IPS-18a (cell line): ENCODE results near the gene RFTN1.

ENCODE experiments used
- H3K27ac ChIP-seq: one replicate; pipeline ENCODE4 v1.5.1; 2013; ENCODE audit warnings: low read length
- H3K27me3 ChIP-seq: one replicate; pipeline ENCODE4 v1.6.1; 2013; ENCODE audit warnings: mild to moderate bottlenecking, low read length; ENCODE audit not compliant: control insufficient read depth, insufficient read depth
- H3K36me3 ChIP-seq: one replicate; pipeline ENCODE4 v1.6.1; 2013; ENCODE audit warnings: low read depth, low read length; ENCODE audit not compliant: control insufficient read depth
- H3K4me1 ChIP-seq: one replicate; pipeline ENCODE4 v1.6.1; 2013; ENCODE audit warnings: low read depth, low read length; ENCODE audit not compliant: control insufficient read depth
- H3K4me3 ChIP-seq: one replicate; pipeline ENCODE4 v1.5.1; 2013; ENCODE audit warnings: low read length
- H3K9ac ChIP-seq: one replicate; pipeline ENCODE4 v1.6.1; 2013; ENCODE audit warnings: mild to moderate bottlenecking, low read length, moderate library complexity
- H3K9me3 ChIP-seq: one replicate; pipeline ENCODE4 v1.6.1; 2013; ENCODE audit warnings: low read depth, low read length; ENCODE audit not compliant: control insufficient read depth

The RFTN1 gene

DNA sequence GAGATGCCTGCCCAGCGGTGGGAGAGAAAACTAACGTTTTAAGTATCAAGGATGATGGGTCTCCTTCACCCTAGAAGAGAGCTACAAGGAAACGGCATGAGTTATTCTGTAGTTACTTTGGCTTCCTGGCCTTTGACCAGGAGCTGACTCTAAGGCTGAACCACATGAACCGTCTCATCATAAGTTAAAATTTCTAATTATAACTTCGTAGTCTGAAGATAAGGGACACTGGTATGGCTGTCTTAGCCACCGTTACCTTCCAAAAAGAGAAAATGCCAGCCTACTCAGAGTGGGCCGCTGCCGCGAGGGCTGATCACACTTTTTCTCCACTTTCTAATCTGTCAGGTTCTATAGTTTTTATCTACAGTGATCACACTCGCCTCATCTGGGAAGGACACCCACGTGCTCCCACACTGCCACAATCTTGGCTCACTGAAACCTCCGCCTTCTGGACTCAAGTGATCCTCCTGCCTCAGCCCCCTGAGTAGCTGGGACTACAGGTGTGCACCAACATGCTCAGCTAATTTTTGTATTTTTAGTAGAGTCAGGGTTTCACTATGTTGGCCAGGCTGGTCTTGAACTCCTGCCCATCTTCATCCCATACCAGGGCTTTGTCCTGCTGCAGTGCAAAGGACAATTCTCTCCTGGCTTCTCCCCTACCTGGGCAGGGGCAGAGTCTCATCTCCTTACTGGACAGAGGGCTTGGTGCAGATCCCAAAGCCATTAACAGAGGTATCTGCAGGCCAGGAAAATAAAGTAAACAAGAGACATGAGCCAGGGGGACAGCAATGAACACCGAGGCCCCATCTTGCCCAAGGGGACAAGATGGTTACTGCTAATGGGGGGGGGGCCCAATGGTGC lies 73.4 kb downstream of the RFTN1 start:
- Histone ChIP-seq H3K27me3 (no peaks in the 10 kb centered on the region), H3K9me3 (no peaks in the 10 kb centered on the region), H3K36me3 (no peaks in the 10 kb centered on the region), H3K9ac (no peak overlapping the region), H3K4me3 (no peak overlapping the region), H3K27ac (no peak overlapping the region), H3K4me1 (no peaks in the 10 kb centered on the region)

GRCh38 chr3:16439163-16439847 lies 74.2 kb downstream of the RFTN1 start:
- no peak overlapping the region for H3K4me3 ChIP-seq
- no peaks in the 10 kb centered on the region for H3K4me1 ChIP-seq
- no peaks in the 10 kb centered on the region for H3K36me3 ChIP-seq
- H3K9me3 ChIP-seq = no peaks in the 10 kb centered on the region
- H3K27ac ChIP-seq = no peak overlapping the region
- no peak overlapping the region for H3K9ac ChIP-seq
- H3K27me3 ChIP-seq = no peaks in the 10 kb centered on the region

DNA sequence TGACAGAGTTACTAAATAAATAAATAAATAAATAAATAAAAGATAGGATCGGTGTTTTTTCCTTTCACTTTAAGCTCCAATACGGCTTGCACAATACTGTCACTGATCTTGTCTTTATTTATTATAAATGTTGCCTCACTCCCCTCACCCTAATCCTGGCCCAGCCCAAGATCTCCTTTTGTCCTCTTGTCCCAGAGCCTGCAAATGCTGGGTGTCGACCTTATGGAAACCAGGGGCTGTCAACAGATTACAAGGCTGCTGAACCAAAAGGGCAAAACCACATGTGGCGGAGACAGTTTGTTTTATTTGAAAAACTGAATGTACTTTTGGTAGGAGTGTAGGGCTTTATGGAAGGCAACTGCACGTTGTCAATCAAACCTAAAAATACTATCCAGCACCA lies 75.9 kb downstream of the RFTN1 start:
- no peak overlapping the region for H3K9ac ChIP-seq
- no peaks in the 10 kb centered on the region for H3K36me3 ChIP-seq
- no peaks in the 10 kb centered on the region for H3K9me3 ChIP-seq
- no peaks in the 10 kb centered on the region for H3K4me1 ChIP-seq
- no peaks in the 10 kb centered on the region for H3K27me3 ChIP-seq
- H3K4me3 ChIP-seq = no peak overlapping the region
- H3K27ac ChIP-seq = no peak overlapping the region

GRCh38 chr3:16433701-16434151 lies 79.8 kb downstream of the RFTN1 start:
- Histone ChIP-seq H3K9ac (no peak overlapping the region), H3K4me1 (no peaks in the 10 kb centered on the region), H3K27ac (no peak overlapping the region)

DNA sequence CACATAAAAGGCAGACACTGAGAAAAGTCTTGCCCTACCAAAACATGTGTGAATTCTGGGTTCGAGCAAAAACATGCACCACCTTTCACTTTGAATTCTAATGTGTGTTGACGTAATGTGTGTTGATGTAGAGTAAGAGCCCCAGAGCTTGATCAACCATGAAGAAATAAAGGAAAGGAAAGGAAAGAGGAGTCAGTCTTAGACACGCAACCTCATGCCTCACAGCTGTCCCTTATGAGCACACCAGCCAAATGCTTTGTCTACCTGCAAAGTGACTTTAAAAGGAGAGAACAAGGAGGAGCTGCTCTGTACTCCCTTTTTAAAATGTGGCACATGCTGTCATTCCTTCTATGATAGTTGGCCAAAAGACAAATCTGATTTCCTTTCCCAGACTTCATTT lies 80.8 kb downstream of the RFTN1 start:
- no peaks in the 10 kb centered on the region for H3K27me3 ChIP-seq
- no peaks in the 10 kb centered on the region for H3K36me3 ChIP-seq
- H3K4me3 ChIP-seq = no peak overlapping the region
- no peak overlapping the region for H3K27ac ChIP-seq
- H3K9me3 ChIP-seq = no peaks in the 10 kb centered on the region
- H3K9ac ChIP-seq = no peak overlapping the region
- no peaks in the 10 kb centered on the region for H3K4me1 ChIP-seq

More at GRCh38 chr3:16433701-16434151, 79.8 kb downstream of the RFTN1 start:
- no peaks in the 10 kb centered on the region for H3K36me3 ChIP-seq
- no peak overlapping the region for H3K4me3 ChIP-seq
- no peaks in the 10 kb centered on the region for H3K27me3 ChIP-seq
- H3K9me3 ChIP-seq = no peaks in the 10 kb centered on the region

DNA sequence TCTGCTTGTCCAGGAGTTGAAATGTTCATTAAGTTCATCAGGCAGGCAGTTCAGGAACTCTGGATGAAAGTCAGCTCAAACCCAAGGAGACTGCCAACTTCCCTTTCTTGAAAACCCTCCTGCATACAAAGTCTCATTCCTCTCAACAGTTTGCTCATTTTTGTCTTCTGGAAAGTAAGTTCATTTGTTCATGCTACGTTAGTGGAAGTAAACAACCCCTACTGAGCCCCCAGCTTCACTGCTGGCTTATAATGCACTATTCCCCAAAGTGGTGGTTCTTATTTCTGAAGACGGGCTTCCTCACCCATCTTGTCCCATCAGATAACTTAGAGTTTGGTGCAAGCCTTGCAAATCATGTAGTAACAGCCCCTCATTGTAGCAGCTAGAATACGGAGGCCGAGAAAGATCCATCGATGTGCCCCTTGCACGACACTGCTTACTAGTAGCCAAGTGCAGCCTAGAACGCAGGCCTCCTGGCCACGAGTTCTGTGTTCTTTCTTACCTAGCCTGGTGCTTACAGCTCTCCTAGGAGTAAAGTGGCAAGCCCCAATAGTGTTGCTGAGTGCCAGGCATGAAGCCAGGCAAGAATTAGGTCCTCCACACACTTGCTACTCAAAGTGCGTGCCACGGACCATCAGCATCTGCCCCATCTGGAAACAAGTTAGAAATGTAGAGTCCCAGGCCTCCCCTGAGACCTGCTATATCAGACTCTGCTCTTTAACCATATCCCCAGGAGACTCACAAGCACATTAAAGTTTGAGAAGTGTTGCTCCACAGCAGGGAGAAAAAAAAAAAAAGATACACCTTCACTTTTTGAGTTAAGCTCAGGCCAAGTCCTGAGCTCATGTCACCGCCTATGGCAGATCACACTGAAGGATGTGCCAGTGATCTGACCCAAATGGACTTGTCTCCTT lies 82.5 kb downstream of the RFTN1 start:
- no peaks in the 10 kb centered on the region for H3K27me3 ChIP-seq
- no peak overlapping the region for H3K4me3 ChIP-seq
- no peak overlapping the region for H3K9ac ChIP-seq
- H3K9me3 ChIP-seq = no peaks in the 10 kb centered on the region
- no peak overlapping the region for H3K27ac ChIP-seq
- H3K4me1 ChIP-seq = no peaks in the 10 kb centered on the region
- no peaks in the 10 kb centered on the region for H3K36me3 ChIP-seq

DNA sequence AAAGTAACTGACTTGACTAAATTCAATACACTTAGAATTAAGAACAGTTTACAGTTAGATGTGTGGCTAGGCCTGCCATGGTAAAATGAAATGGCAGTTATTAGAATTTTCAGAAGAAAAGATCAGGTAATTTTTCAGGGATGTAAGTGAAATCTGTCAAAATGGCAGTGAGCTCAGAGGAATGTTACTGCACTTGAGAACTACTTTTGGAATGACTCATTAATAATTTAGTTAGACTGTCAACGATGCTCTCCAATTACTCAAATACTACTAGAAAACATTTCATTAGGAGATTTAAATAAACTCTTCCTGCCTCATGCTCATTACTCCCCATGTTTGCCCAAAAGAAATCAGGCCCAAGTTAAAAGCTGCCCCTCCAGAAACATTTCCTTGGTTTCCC lies 84.4 kb downstream of the RFTN1 start:
- Histone ChIP-seq H3K36me3 (no peaks in the 10 kb centered on the region), H3K4me3 (no peak overlapping the region), H3K27ac (no peak overlapping the region), H3K27me3 (no peaks in the 10 kb centered on the region), H3K9me3 (no peaks in the 10 kb centered on the region), H3K4me1 (no peaks in the 10 kb centered on the region), H3K9ac (no peak overlapping the region)

- H3K9ac ChIP-seq = no peak overlapping the region
- no peaks in the 10 kb centered on the region for H3K36me3 ChIP-seq
- H3K4me3 ChIP-seq = no peak overlapping the region
- no peaks in the 10 kb centered on the region for H3K9me3 ChIP-seq
- H3K27ac ChIP-seq = no peak overlapping the region
- no peaks in the 10 kb centered on the region for H3K27me3 ChIP-seq
- H3K4me1 ChIP-seq = no peaks in the 10 kb centered on the region
These were observed 84.9 kb downstream of the RFTN1 start for GRCh38 chr3:16428612-16429011.

DNA sequence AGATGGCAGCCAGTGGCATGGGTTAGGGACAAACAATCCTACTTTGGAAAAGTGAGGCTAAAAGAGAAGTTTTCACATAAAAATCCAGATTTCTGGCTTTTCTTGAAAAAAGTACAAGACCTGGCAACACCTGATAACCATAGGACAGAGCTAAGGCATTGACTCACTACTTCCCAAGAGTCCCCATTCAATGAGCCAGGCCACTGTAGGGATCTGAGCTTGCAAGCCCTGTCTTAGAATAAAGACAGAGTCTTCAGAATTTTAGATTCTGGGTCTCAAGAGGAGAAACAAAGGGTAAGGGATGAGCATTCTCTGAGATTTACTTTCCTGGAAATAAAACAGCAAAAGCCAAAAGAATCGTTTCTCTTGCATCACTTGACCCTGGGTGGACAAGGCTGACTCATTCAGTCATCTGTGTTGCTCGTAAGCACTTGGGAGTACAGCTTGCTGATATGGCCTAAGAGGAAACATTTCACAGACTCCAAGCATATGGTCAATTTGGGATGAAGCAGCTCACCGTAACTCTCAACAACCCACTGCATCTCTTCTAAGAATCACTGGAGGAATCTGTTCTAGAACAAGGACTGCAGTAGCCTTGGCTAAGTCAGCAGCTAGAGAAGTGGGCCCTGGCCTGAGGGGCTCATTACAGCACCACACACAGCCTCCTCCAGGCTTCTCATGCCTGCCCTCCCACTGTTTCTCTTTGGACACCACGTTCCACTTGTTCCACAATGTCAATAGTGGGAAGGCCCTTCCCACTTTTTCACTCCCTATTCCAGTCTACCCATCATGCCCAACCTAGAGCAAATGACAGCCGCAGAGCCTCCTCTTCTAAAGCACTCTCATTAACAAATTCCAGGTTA lies 86.2 kb downstream of the RFTN1 start:
- Histone ChIP-seq H3K27me3 (no peaks in the 10 kb centered on the region), H3K9ac (no peak overlapping the region), H3K27ac (no peak overlapping the region), H3K9me3 (no peaks in the 10 kb centered on the region), H3K4me3 (no peak overlapping the region), H3K4me1 (no peaks in the 10 kb centered on the region), H3K36me3 (no peaks in the 10 kb centered on the region)

- no peaks in the 10 kb centered on the region for H3K27me3 ChIP-seq
- no peaks in the 10 kb centered on the region for H3K9me3 ChIP-seq
- no peaks in the 10 kb centered on the region for H3K36me3 ChIP-seq
- no peaks in the 10 kb centered on the region for H3K4me1 ChIP-seq
- no peak overlapping the region for H3K9ac ChIP-seq
- no peak overlapping the region for H3K27ac ChIP-seq
- no peak overlapping the region for H3K4me3 ChIP-seq
These were observed 86.8 kb downstream of the RFTN1 start for GRCh38 chr3:16426665-16427064.
